GM18519 (cell line): ENCODE data around the gene ARNT2.

Experiments
- ATAC-seq: cut with Tn5 transposase; IDR thresholded peaks from one replicate; pipeline ENCODE4 v1.9.1; 2021; ENCODE audit warnings: mild to moderate bottlenecking, moderate library complexity; ENCODE audit not compliant: unreplicated experiment, low FRiP score

The ARNT2 gene

GRCh38 chr15:80587816-80588456 is 183.8 kb downstream of the ARNT2 start:
- ATAC-seq = no peak

- no peak for ATAC-seq
These were observed 184.6 kb downstream of the ARNT2 start for GRCh38 chr15:80588801-80589200.

- no peak for ATAC-seq
These were observed 186.7 kb downstream of the ARNT2 start for GRCh38 chr15:80590761-80591355.

GRCh38 chr15:80591471-80591870 is 187.3 kb downstream of the ARNT2 start:
- no peak for ATAC-seq

- no peak for ATAC-seq
These were observed 188.0 kb downstream of the ARNT2 start for GRCh38 chr15:80591938-80592825.

- no peak for ATAC-seq
These were observed 189.4 kb downstream of the ARNT2 start for GRCh38 chr15:80593486-80594030.

GRCh38 chr15:80594091-80594889 is 190.1 kb downstream of the ARNT2 start:
- no peak for ATAC-seq

GRCh38 chr15:80595396-80595795 is 191.2 kb downstream of the ARNT2 start:
- no peak for ATAC-seq

- ATAC-seq = no peak
These were observed 192.4 kb downstream of the ARNT2 start for GRCh38 chr15:80596521-80596976.

- ATAC-seq = no peak
These were observed 192.9 kb downstream of the ARNT2 start for GRCh38 chr15:80597076-80597475.

GRCh38 chr15:80599359-80599758 is 195.2 kb downstream of the ARNT2 start:
- no peak for ATAC-seq

- ATAC-seq = no peak
These were observed 196.4 kb downstream of the ARNT2 start for GRCh38 chr15:80600626-80601025.

- ATAC-seq = no peak
These were observed 197.1 kb downstream of the ARNT2 start for GRCh38 chr15:80601256-80601655.

- ATAC-seq = no peak
These were observed 200.7 kb downstream of the ARNT2 start for GRCh38 chr15:80604583-80605575.

GRCh38 chr15:80605591-80606150 is 201.5 kb downstream of the ARNT2 start:
- no peak for ATAC-seq

GRCh38 chr15:80606511-80607071 is 202.4 kb downstream of the ARNT2 start:
- ATAC-seq = no peak

GRCh38 chr15:80607287-80607980 is 203.3 kb downstream of the ARNT2 start:
- no peak for ATAC-seq

- no peak for ATAC-seq
These were observed 204.5 kb downstream of the ARNT2 start for GRCh38 chr15:80608688-80609087.
